GM12878 (cell line): ENCODE data around the gene GIPC3. TPM values are rescaled to one million over a fixed set of nuclear protein-coding genes. Genes with fewer than 3 reads are reported as not detected.
A peak's percentile ranks its signal among the peaks of the same experiment; 100 is the strongest.

Experiments used
- ATAC-seq: fragments of 200-7000 bp; cut with Tn5 transposase; 3 replicates; pipeline ENCODE4 v1.9.1; 2020; ENCODE audit warnings: mild to moderate bottlenecking, moderate library complexity
- BruUV-seq: library from RNA; stranded (reverse); fragments of 400-500 nt; replicated peaks from 2 replicates; lab custom pipeline; 2021; lab: Mats Ljungman, UMichigan
- CTCF ChIA-PET: fragments of 300-600 bp; sonication (Branson Sonifier 250); formaldehyde crosslinking; extraction: SDS; loops from one replicate; lab custom pipeline; 2021; ENCODE audit warnings: inconsistent platforms; lab: Yijun Ruan, JAX
- POLR2A ChIA-PET: fragments of 350-600 bp; formaldehyde crosslinking; extraction: SDS; loops from one replicate; lab custom pipeline; 2021; ENCODE audit warnings: inconsistent platforms; lab: Charles Lee
- RAD21 ChIA-PET: fragments of 300-600 bp; sonication (Branson Sonifier 250); formaldehyde crosslinking; loops from one replicate; lab custom pipeline; 2023; ENCODE audit warnings: antibody characterized with exemption; ENCODE audit not compliant: unreplicated experiment; lab: Charles Lee
- SMC1A ChIA-PET: fragments of 300-600 bp; sonication (Branson Sonifier 250); formaldehyde crosslinking; loops from one replicate; lab custom pipeline; 2023; ENCODE audit not compliant: unreplicated experiment, uncharacterized antibody; lab: Charles Lee
- DNase-seq: peaks from one replicate; pipeline ENCODE4 v3.0.0-alpha.2; 2011; ENCODE audit warnings: low read depth, low spot score
- FAIRE-seq: peaks from 3 replicates; lab custom pipeline; 2011; peaks lifted over from hg19 to GRCh38; lab: Jason Lieb, UNC
- H2AFZ ChIP-seq: 2 replicates; pipeline ENCODE4 v1.6.0; 2011; ENCODE audit warnings: low read depth, low read length, control low read depth; ENCODE audit not compliant: control insufficient read depth
- H3K27ac ChIP-seq: 2 replicates; pipeline ENCODE4 v1.5.1; 2011; ENCODE audit warnings: control low read depth; ENCODE audit not compliant: control insufficient read depth, insufficient read depth
- H3K27me3 ChIP-seq, 2 experiments: replicated peaks in 1 of 2; 2 replicates each; pipeline versions ENCODE4 v1.6.0 to v1.6.1; 2011; ENCODE audit warnings: low read length in 1 of 2; ENCODE audit not compliant: control insufficient read depth in 2 of 2, insufficient read depth in 2 of 2
- H3K36me3 ChIP-seq, 2 experiments: 2 replicates each; pipeline ENCODE4 v1.5.1; 2011; ENCODE audit warnings: low read length in 1 of 2; ENCODE audit not compliant: control insufficient read depth in 2 of 2, insufficient read depth in 2 of 2
- H3K4me1 ChIP-seq: 2 replicates; pipeline ENCODE4 v1.6.1; 2011; ENCODE audit warnings: mild to moderate bottlenecking, low read length, moderate library complexity, mixed read lengths; ENCODE audit not compliant: control insufficient read depth, insufficient read depth
- H3K4me2 ChIP-seq: 2 replicates; pipeline ENCODE4 v1.6.0; 2011; ENCODE audit warnings: control low read depth; ENCODE audit not compliant: control insufficient read depth, insufficient read depth
- H3K4me3 ChIP-seq: fragments of 200-600 bp; sonication (generic); 2 replicates; pipeline ENCODE4 v1.5.1; 2016
- H3K79me2 ChIP-seq: 2 replicates; pipeline ENCODE4 v1.6.0; 2011; ENCODE audit warnings: low read length; ENCODE audit not compliant: control insufficient read depth, insufficient read depth
- H3K9ac ChIP-seq: 2 replicates; pipeline ENCODE4 v1.8.0; 2011; ENCODE audit warnings: low read length, control low read depth, mixed read lengths; ENCODE audit not compliant: control insufficient read depth, insufficient read depth
- H3K9me3 ChIP-seq: replicated peaks from 3 replicates; pipeline ENCODE4 v1.5.1; 2011; ENCODE audit warnings: mild to moderate bottlenecking, low read length; ENCODE audit not compliant: control insufficient read depth, insufficient read depth
- H4K20me1 ChIP-seq: 2 replicates; pipeline ENCODE4 v1.6.0; 2011; ENCODE audit not compliant: control insufficient read depth, insufficient read depth
- CHD4 ChIP-seq: fragments of 200-600 bp; sonication (generic); IDR thresholded peaks from 2 replicates; pipeline ENCODE4 v1.6.1; 2016; ENCODE audit warnings: mild to moderate bottlenecking
- EED ChIP-seq: sonication (generic); IDR thresholded peaks from 2 replicates; pipeline ENCODE4 v1.6.1; 2016; ENCODE audit warnings: antibody characterized with exemption, low read depth
- FOXK2 ChIP-seq: fragments of 450-650 bp; IDR thresholded peaks from 2 replicates; pipeline ENCODE4 v1.6.1; 2017; ENCODE audit warnings: mild to moderate bottlenecking, moderate library complexity
- PML ChIP-seq: IDR thresholded peaks from 2 replicates; pipeline ENCODE4 v1.6.1; 2012; ENCODE audit warnings: low read length, inconsistent platforms
- POLR2A ChIP-seq: IDR thresholded peaks from 2 replicates; pipeline ENCODE4 v1.6.1; 2011; ENCODE audit warnings: low read depth, mild to moderate bottlenecking, low read length
- POLR2AphosphoS2 ChIP-seq: IDR thresholded peaks from 2 replicates; pipeline ENCODE4 v1.6.1; 2011; ENCODE audit warnings: low read depth, mild to moderate bottlenecking, low read length, improper control_type of control experiment, moderate library complexity
- SMAD1 ChIP-seq: fragments of 450-650 bp; IDR thresholded peaks from 2 replicates; pipeline ENCODE4 v1.6.1; 2018; ENCODE audit warnings: mild to moderate bottlenecking, low read depth; ENCODE audit not compliant: partially characterized antibody
- WGBS: methylation state at CpG from one replicate; pipeline ENCODE4 v1.1.6; 2016; ENCODE audit warnings: low lambda C conversion rate; ENCODE audit not compliant: insufficient replicate concordance, insufficient coverage; ENCODE audit errors: missing lambda C conversion rate; 5-methylcytosine and 5-hydroxymethylcytosine counted together
- in situ Hi-C: fragments of 300-500 bp; cut with MboI; formaldehyde crosslinking; loops from 9 replicates; pipeline ENCODE4 v1.14.3; 2018; ENCODE audit warnings: mixed read lengths
- intact Hi-C: fragments of 100-400 bp; cut with micrococcal nuclease; formaldehyde crosslinking; loops from one replicate; pipeline ENCODE4 v1.14.2; 2022; ENCODE audit not compliant: unreplicated experiment
- polyA plus RNA-seq, 11 experiments: library from polyadenylated mRNA; depleted of rRNA in 4 of 11; unstranded in 6 of 11; stranded (reverse) in 5 of 11; fragments of >200 nt; fragmentation: Nextera tagmentation in 4 of 11; fragmentation: Illumina TruSeq in 1 of 11; extraction: Ambion mirVana in 4 of 11; extraction: Trizol in 1 of 11; gene quantifications; 1 replicate in 1 of 11; 2 replicates in 10 of 11; pipeline versions ENCODE4 v1.2.1 to v1.2.3, GENCODE V29; 2011 to 2016; ENCODE audit warnings: inconsistent platforms in 2 of 11, missing spikeins in 2 of 11, low read depth in 1 of 11
- total RNA-seq, 4 experiments: library from RNA; depleted of rRNA in 3 of 4; stranded (reverse); fragments of >200 nt in 3 of 4; fragmentation: Illumina TruSeq in 1 of 4; extraction: Trizol in 1 of 4; gene quantifications; 2 replicates each; pipeline versions ENCODE4 v1.2.1 to v1.2.3, GENCODE V29; 2013 to 2021

GIPC3 gene
- total and polyA plus RNA-seq, 10 of the 15 experiments (the other 5 are each of a cell fraction or from before 2014, with no cell fraction given) = not detected

GRCh38 chr19:3585301-3586126 lies at the start of gene GIPC3 (continued):
- TF ChIP-seq EED = no peak
- no peak for TF ChIP-seq POLR2AphosphoS2
- no peak for TF ChIP-seq SMAD1
- TF ChIP-seq FOXK2 = no peak

- no peak for FAIRE-seq
- no TSS peak for BruUV-seq
- Histone ChIP-seq H3K27me3 (no peaks in the 10 kb centered on the region), H3K4me2 (no peak overlapping the region)
- TF ChIP-seq POLR2A (peak; percentile 7; the same call in 1 of the 2 replicates), PML (no peak), CHD4 (no peak)
- TF ChIP-seq, all 136 proteins: peak for 1
- ChIA-PET SMC1A (no interaction called here), RAD21 (no interaction called here), CTCF (no interaction called here), POLR2A (no interaction called here)
- peaks cover 9 to 27% of the 10 kb centered on the region in 2 experiments for H3K36me3 ChIP-seq
- H3K4me1 ChIP-seq = no peaks in the 10 kb centered on the region
- intact Hi-C loops (no loop called here), in situ Hi-C loops (no loop called here)
- no peak overlapping the region for H3K9ac ChIP-seq
- H3K4me3 ChIP-seq = no peak overlapping the region
- no peak overlapping the region for H3K27ac ChIP-seq
- no peaks in the 10 kb centered on the region for H4K20me1 ChIP-seq
- no peaks in the 10 kb centered on the region for H3K9me3 ChIP-seq
- H2AFZ ChIP-seq = no peak overlapping the region
- WGBS = 99% methylated on average over 9 of the region's 14 CpGs
- DNase-seq = no peak
- ATAC-seq = no peak
- H3K79me2 ChIP-seq = no peaks in the 10 kb centered on the region
Observed at GRCh38 chr19:3535563-3535965, 49.7 kb upstream of the GIPC3 start.
